ENCODE results near the gene CXCL12.

Gene CXCL12

DNA sequence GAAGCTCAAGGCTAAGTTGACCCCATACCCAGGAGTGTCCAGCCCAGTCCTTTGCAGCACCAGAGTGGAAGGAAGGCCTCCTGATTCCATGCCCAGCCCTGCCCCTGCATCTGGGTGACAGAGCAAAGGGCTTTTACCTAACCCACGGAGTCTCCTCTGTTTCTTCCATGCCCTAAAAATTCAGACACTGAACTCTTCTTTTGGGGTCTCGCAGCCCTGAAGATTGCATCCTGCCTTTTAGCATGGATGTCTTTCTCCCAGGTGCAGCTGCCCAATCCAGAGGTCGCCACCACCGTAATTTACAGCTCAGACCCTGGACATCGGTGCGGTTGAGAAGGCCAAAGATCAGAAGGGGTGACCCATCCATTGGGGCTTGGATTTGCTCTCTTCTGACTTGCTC lies 50.8 kb downstream of the CXCL12 start:
- no peak for DNase-seq (ENCODE audit: low spot score)

GRCh38 chr10:44333511-44333910 lies 51.4 kb downstream of the CXCL12 start:
- no peak for DNase-seq (ENCODE audit: low spot score)

DNA sequence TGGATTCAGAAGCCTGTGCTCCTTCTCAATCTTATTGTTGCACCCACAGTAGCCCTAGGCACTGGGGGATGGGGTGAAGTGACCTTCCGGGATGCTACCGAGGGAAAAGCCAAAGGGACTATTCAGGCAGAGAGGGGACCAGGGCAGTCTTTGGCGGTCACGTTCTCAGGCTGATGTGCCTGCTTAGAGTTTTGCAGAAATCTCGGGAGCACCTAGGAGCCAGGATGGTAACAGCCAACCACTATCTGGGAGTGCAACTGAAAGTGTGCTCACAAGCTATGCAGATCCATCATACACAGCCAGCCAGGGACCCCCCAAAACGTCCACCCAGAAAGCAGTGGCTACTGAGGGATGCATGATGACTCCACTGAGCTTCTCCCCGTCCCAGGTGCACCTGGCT lies 52.4 kb downstream of the CXCL12 start:
- DNase-seq (ENCODE audit: low spot score): no peak

DNA sequence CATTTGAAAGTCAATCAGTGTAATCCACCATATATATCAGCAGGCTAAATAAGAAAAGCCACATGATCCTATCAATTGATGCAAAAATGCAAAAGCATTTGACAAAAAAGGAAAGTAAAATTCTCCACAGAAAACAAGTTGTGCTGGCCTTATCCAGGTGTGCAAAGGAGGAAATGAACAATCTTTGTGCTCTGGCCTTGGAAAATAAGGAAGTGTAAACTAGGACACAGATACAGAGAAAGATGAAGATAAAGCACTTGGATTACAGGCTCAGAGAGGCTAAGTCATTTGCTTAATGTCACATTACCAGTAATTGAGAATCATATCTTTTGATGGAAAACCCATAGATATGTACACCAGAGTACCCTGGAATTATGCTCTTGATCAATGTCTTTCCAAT lies 54.5 kb downstream of the CXCL12 start:
- DNase-seq (ENCODE audit: low spot score): no peak

GRCh38 chr10:44327461-44327860 lies 57.4 kb downstream of the CXCL12 start:
- DNase-seq (ENCODE audit: low spot score): no peak
